Activated T-cell treated with anti-CD3 and anti-CD28 coated beads, Interleukin-2, amount 50 U/mL, for 4 hours (primary cell): Measurements from ENCODE around the gene IQCN. TPM values are rescaled to one million over a fixed set of nuclear protein-coding genes. Genes with fewer than 3 reads are reported as not detected.

Experiments
- ATAC-seq, 2 donors: fragments of 200-7000 bp; cut with Tn5 transposase; one replicate each; pipeline ENCODE4 v1.10.0; 2021
- DNase-seq: peaks from one replicate; pipeline ENCODE4 v3.0.0-alpha.2; 2020
- H3K27me3 Mint-ChIP-seq: one replicate; pipeline ENCODE4 v1.8.0; 2021; ENCODE audit warnings: low read depth, mixed read lengths
- H3K36me3 Mint-ChIP-seq: one replicate; pipeline ENCODE4 v1.8.0; 2022; ENCODE audit warnings: mixed read lengths; ENCODE audit not compliant: insufficient read depth
- H3K4me1 Mint-ChIP-seq: one replicate; pipeline ENCODE4 v1.8.0; 2021; ENCODE audit warnings: low read depth, mixed read lengths
- H3K4me3 Mint-ChIP-seq: one replicate; pipeline ENCODE4 v1.8.0; 2021; ENCODE audit warnings: mild to moderate bottlenecking, moderate library complexity, mixed read lengths
- H3K9me3 Mint-ChIP-seq: one replicate; pipeline ENCODE4 v1.8.0; 2021; ENCODE audit warnings: mixed read lengths
- total RNA-seq, 3 donors: library from RNA; stranded (reverse); gene quantifications; one replicate each; pipeline ENCODE4 v1.2.1, GENCODE V29; 2021

Gene IQCN
- total RNA-seq, 3 donors from 2014 or later: 0.35 to 0.42 (median 0.38) TPM

GRCh38 chr19:18310118-18310909, 36.1 kb upstream of the IQCN start:
- DNase-seq (no peak), ATAC-seq (no peak)
- peaks cover 23% of the 10 kb centered on the region for H3K4me1 Mint-ChIP-seq
- H3K9me3 Mint-ChIP-seq: no peaks in the 10 kb centered on the region
- no peaks in the 10 kb centered on the region for H3K27me3 Mint-ChIP-seq
- H3K4me3 Mint-ChIP-seq: no peak overlapping the region
- peaks cover 13% of the 10 kb centered on the region for H3K36me3 Mint-ChIP-seq

- Mint-ChIP-seq H3K27me3 (no peaks in the 10 kb centered on the region), H3K9me3 (no peaks in the 10 kb centered on the region), H3K4me3 (no peak overlapping the region), H3K4me1 (peaks cover 30% of the 10 kb centered on the region), H3K36me3 (peaks cover 13% of the 10 kb centered on the region)
- ATAC-seq (no peak), DNase-seq (no peak)
Observed at GRCh38 chr19:18309525-18310064, 35.3 kb upstream of the IQCN start.

GRCh38 chr19:18308948-18309325, 34.7 kb upstream of the IQCN start:
- DNase-seq (no peak), ATAC-seq (no peak)
- peaks cover 11% of the 10 kb centered on the region for H3K36me3 Mint-ChIP-seq
- no peaks in the 10 kb centered on the region for H3K9me3 Mint-ChIP-seq
- H3K27me3 Mint-ChIP-seq: no peaks in the 10 kb centered on the region
- H3K4me1 Mint-ChIP-seq: peaks cover 36% of the 10 kb centered on the region
- no peak overlapping the region for H3K4me3 Mint-ChIP-seq

- ATAC-seq (no peak), DNase-seq (no peak)
- Mint-ChIP-seq H3K27me3 (no peaks in the 10 kb centered on the region), H3K4me1 (peaks cover 42% of the 10 kb centered on the region), H3K36me3 (peaks cover 11% of the 10 kb centered on the region), H3K4me3 (no peak overlapping the region), H3K9me3 (no peaks in the 10 kb centered on the region)
Observed at GRCh38 chr19:18308051-18308947, 34.0 kb upstream of the IQCN start.

GRCh38 chr19:18307271-18307681, 33.0 kb upstream of the IQCN start:
- no peaks in the 10 kb centered on the region for H3K9me3 Mint-ChIP-seq
- DNase-seq (no peak), ATAC-seq (no peak)
- H3K4me3 Mint-ChIP-seq: peak overlapping the region; percentile 31
- H3K4me1 Mint-ChIP-seq: peaks cover 44% of the 10 kb centered on the region
- no peaks in the 10 kb centered on the region for H3K27me3 Mint-ChIP-seq
- H3K36me3 Mint-ChIP-seq: peaks cover 7% of the 10 kb centered on the region

- H3K27me3 Mint-ChIP-seq: no peaks in the 10 kb centered on the region
- no peak for ATAC-seq
- H3K9me3 Mint-ChIP-seq: no peaks in the 10 kb centered on the region
- peak overlapping the region; percentile 33 for H3K4me3 Mint-ChIP-seq
- H3K4me1 Mint-ChIP-seq: peaks cover 47% of the 10 kb centered on the region
- DNase-seq: no peak
- peaks cover 7% of the 10 kb centered on the region for H3K36me3 Mint-ChIP-seq
Observed at GRCh38 chr19:18306888-18307260, 32.6 kb upstream of the IQCN start.

- Mint-ChIP-seq H3K36me3 (peaks cover 7% of the 10 kb centered on the region), H3K4me3 (peak overlapping the region; percentile 33), H3K9me3 (no peaks in the 10 kb centered on the region), H3K4me1 (peaks cover 51% of the 10 kb centered on the region), H3K27me3 (no peaks in the 10 kb centered on the region)
- DNase-seq (no peak), ATAC-seq (no peak)
Observed at GRCh38 chr19:18306209-18306887, 32.1 kb upstream of the IQCN start.

- DNase-seq: peak; percentile 84
- ATAC-seq: peak; percentile 86 to 87
- H3K36me3 Mint-ChIP-seq: peaks cover 7% of the 10 kb centered on the region
- H3K4me1 Mint-ChIP-seq: peaks cover 51% of the 10 kb centered on the region
- H3K4me3 Mint-ChIP-seq: peak overlapping the region; percentile 90
- H3K9me3 Mint-ChIP-seq: no peaks in the 10 kb centered on the region
- H3K27me3 Mint-ChIP-seq: no peaks in the 10 kb centered on the region
Observed at GRCh38 chr19:18304458-18305310, 30.4 kb upstream of the IQCN start.

GRCh38 chr19:18304208-18304457, 29.9 kb upstream of the IQCN start:
- no peaks in the 10 kb centered on the region for H3K27me3 Mint-ChIP-seq
- H3K4me3 Mint-ChIP-seq: peak overlapping the region; percentile 90
- H3K4me1 Mint-ChIP-seq: peaks cover 52% of the 10 kb centered on the region
- H3K36me3 Mint-ChIP-seq: peaks cover 7% of the 10 kb centered on the region
- DNase-seq (no peak), ATAC-seq (peak; percentile 8 to 12)
- H3K9me3 Mint-ChIP-seq: no peaks in the 10 kb centered on the region

- Mint-ChIP-seq H3K4me3 (no peak overlapping the region), H3K9me3 (no peaks in the 10 kb centered on the region), H3K4me1 (peaks cover 57% of the 10 kb centered on the region), H3K36me3 (peaks cover 1% of the 10 kb centered on the region), H3K27me3 (no peaks in the 10 kb centered on the region)
- DNase-seq (no peak), ATAC-seq (no peak)
Observed at GRCh38 chr19:18301718-18302111, 27.5 kb upstream of the IQCN start.

- H3K4me1 Mint-ChIP-seq: peaks cover 52% of the 10 kb centered on the region
- no peak for DNase-seq
- no peaks in the 10 kb centered on the region for H3K9me3 Mint-ChIP-seq
- no peaks in the 10 kb centered on the region for H3K27me3 Mint-ChIP-seq
- H3K36me3 Mint-ChIP-seq: peaks cover 1% of the 10 kb centered on the region
- no peak overlapping the region for H3K4me3 Mint-ChIP-seq
- ATAC-seq: no peak
Observed at GRCh38 chr19:18300930-18301717, 26.9 kb upstream of the IQCN start.

- ATAC-seq: no peak
- Mint-ChIP-seq H3K4me1 (peaks cover 47% of the 10 kb centered on the region), H3K9me3 (no peaks in the 10 kb centered on the region), H3K27me3 (no peaks in the 10 kb centered on the region), H3K36me3 (peaks cover under 1% of the 10 kb centered on the region), H3K4me3 (no peak overlapping the region)
- DNase-seq: no peak
Observed at GRCh38 chr19:18299654-18300053, 25.4 kb upstream of the IQCN start.

- no peak overlapping the region for H3K4me3 Mint-ChIP-seq
- H3K36me3 Mint-ChIP-seq: no peaks in the 10 kb centered on the region
- H3K9me3 Mint-ChIP-seq: no peaks in the 10 kb centered on the region
- no peaks in the 10 kb centered on the region for H3K27me3 Mint-ChIP-seq
- peaks cover 47% of the 10 kb centered on the region for H3K4me1 Mint-ChIP-seq
- ATAC-seq (peak; percentile 76 to 77), DNase-seq (no peak)
Observed at GRCh38 chr19:18298601-18299000, 24.3 kb upstream of the IQCN start.
